Activated naive CD8-positive, alpha-beta T cell treated with anti-CD3 and anti-CD28 coated beads for 36 hours (primary cell): ENCODE data around the gene RERE. TPM values are rescaled to one million over a fixed set of nuclear protein-coding genes. Genes with fewer than 3 reads are reported as not detected.
"Not testable (repeated sequence)": the region's sequence is repeated elsewhere in the genome, so short reads cannot be mapped to it uniquely, and the experiment has no call there.

ENCODE experiments used
- DNase-seq: peaks from one replicate; pipeline ENCODE4 v3.0.0; 2021
- H3K27ac Mint-ChIP-seq: one replicate; pipeline ENCODE4 v1.8.0; 2022; ENCODE audit warnings: mild to moderate bottlenecking, moderate library complexity, mixed read lengths
- H3K27me3 Mint-ChIP-seq: one replicate; pipeline ENCODE4 v1.8.0; 2022; ENCODE audit warnings: mild to moderate bottlenecking, mixed read lengths
- H3K36me3 Mint-ChIP-seq: one replicate; pipeline ENCODE4 v1.8.0; 2021; ENCODE audit warnings: mild to moderate bottlenecking, mixed read lengths
- H3K4me1 Mint-ChIP-seq: one replicate; pipeline ENCODE4 v1.8.0; 2021; ENCODE audit warnings: mixed read lengths
- H3K4me3 Mint-ChIP-seq: one replicate; pipeline ENCODE4 v1.8.0; 2022; ENCODE audit warnings: mild to moderate bottlenecking, moderate library complexity, mixed read lengths
- H3K9me3 Mint-ChIP-seq: one replicate; pipeline ENCODE4 v1.8.0; 2022; ENCODE audit warnings: mixed read lengths
- total RNA-seq, 2 experiments: library from RNA; stranded (reverse); gene quantifications; one replicate each; pipeline ENCODE4 v1.2.3, GENCODE V29; 2021

RERE gene
- total RNA-seq, 2 experiments from 2014 or later: 36.8 to 39.6 TPM

GRCh38 chr1:8848663-8849386, 31.4 kb upstream of the RERE start:
- DNase-seq: peak; percentile 79
- Mint-ChIP-seq H3K27me3 (no peaks in the 10 kb centered on the region), H3K9me3 (no peaks in the 10 kb centered on the region), H3K4me1 (peaks cover 6% of the 10 kb centered on the region), H3K27ac (no peak overlapping the region), H3K4me3 (no peak overlapping the region), H3K36me3 (no peaks in the 10 kb centered on the region)

GRCh38 chr1:8847990-8848389, 30.6 kb upstream of the RERE start:
- Mint-ChIP-seq H3K27ac (no peak overlapping the region), H3K4me3 (no peak overlapping the region), H3K4me1 (peaks cover 6% of the 10 kb centered on the region), H3K27me3 (no peaks in the 10 kb centered on the region), H3K9me3 (no peaks in the 10 kb centered on the region), H3K36me3 (no peaks in the 10 kb centered on the region)
- DNase-seq: no peak

GRCh38 chr1:8846263-8846662, 28.8 kb upstream of the RERE start:
- H3K27ac Mint-ChIP-seq: no peak overlapping the region
- no peak overlapping the region for H3K4me3 Mint-ChIP-seq
- DNase-seq: no peak
- H3K9me3 Mint-ChIP-seq: no peaks in the 10 kb centered on the region
- H3K4me1 Mint-ChIP-seq: peaks cover 6% of the 10 kb centered on the region
- H3K27me3 Mint-ChIP-seq: no peaks in the 10 kb centered on the region
- no peaks in the 10 kb centered on the region for H3K36me3 Mint-ChIP-seq

- Mint-ChIP-seq H3K9me3 (peaks cover 1% of the 10 kb centered on the region), H3K36me3 (no peaks in the 10 kb centered on the region), H3K27me3 (no peaks in the 10 kb centered on the region), H3K4me1 (peaks cover 6% of the 10 kb centered on the region), H3K4me3 (no peak overlapping the region), H3K27ac (no peak overlapping the region)
- DNase-seq: no peak
Measured at GRCh38 chr1:8845104-8846097, 28.0 kb upstream of the RERE start.

- H3K9me3 Mint-ChIP-seq: peaks cover 3% of the 10 kb centered on the region
- peaks cover 4% of the 10 kb centered on the region for H3K36me3 Mint-ChIP-seq
- H3K4me1 Mint-ChIP-seq: peaks cover 6% of the 10 kb centered on the region
- H3K27ac Mint-ChIP-seq: no peak overlapping the region
- H3K4me3 Mint-ChIP-seq: no peak overlapping the region
- no peak for DNase-seq
- H3K27me3 Mint-ChIP-seq: no peaks in the 10 kb centered on the region
Measured at GRCh38 chr1:8844501-8845006, 27.1 kb upstream of the RERE start.

- Mint-ChIP-seq H3K4me3 (no peak overlapping the region), H3K27me3 (no peaks in the 10 kb centered on the region), H3K9me3 (peaks cover 3% of the 10 kb centered on the region), H3K27ac (no peak overlapping the region), H3K4me1 (no peaks in the 10 kb centered on the region), H3K36me3 (peaks cover 4% of the 10 kb centered on the region)
- DNase-seq: no peak
Measured at GRCh38 chr1:8841395-8841794, 24.0 kb upstream of the RERE start.

GRCh38 chr1:8839990-8840389, 22.6 kb upstream of the RERE start:
- DNase-seq: no peak
- H3K27ac Mint-ChIP-seq: no peak overlapping the region
- H3K9me3 Mint-ChIP-seq: peaks cover 3% of the 10 kb centered on the region
- no peaks in the 10 kb centered on the region for H3K27me3 Mint-ChIP-seq
- H3K36me3 Mint-ChIP-seq: peaks cover 4% of the 10 kb centered on the region
- H3K4me1 Mint-ChIP-seq: no peaks in the 10 kb centered on the region
- no peak overlapping the region for H3K4me3 Mint-ChIP-seq

- no peaks in the 10 kb centered on the region for H3K27me3 Mint-ChIP-seq
- peaks cover 4% of the 10 kb centered on the region for H3K36me3 Mint-ChIP-seq
- DNase-seq: no peak
- no peaks in the 10 kb centered on the region for H3K4me1 Mint-ChIP-seq
- H3K9me3 Mint-ChIP-seq: peaks cover 3% of the 10 kb centered on the region
- no peak overlapping the region for H3K27ac Mint-ChIP-seq
- no peak overlapping the region for H3K4me3 Mint-ChIP-seq
Measured at GRCh38 chr1:8835941-8836643, 18.7 kb upstream of the RERE start.

GRCh38 chr1:8831340-8831739, 13.9 kb upstream of the RERE start:
- Mint-ChIP-seq H3K4me1 (peaks cover 10% of the 10 kb centered on the region), H3K36me3 (no peaks in the 10 kb centered on the region), H3K4me3 (no peak overlapping the region), H3K9me3 (no peaks in the 10 kb centered on the region), H3K27me3 (no peaks in the 10 kb centered on the region), H3K27ac (no peak overlapping the region)
- no peak for DNase-seq

GRCh38 chr1:8830732-8831131, 13.3 kb upstream of the RERE start:
- H3K36me3 Mint-ChIP-seq, H3K27ac Mint-ChIP-seq, H3K27me3 Mint-ChIP-seq, H3K4me1 Mint-ChIP-seq, DNase-seq, H3K4me3 Mint-ChIP-seq, H3K9me3 Mint-ChIP-seq: not testable (repeated sequence)

- Mint-ChIP-seq H3K4me3 (no peak overlapping the region), H3K4me1 (peaks cover 10% of the 10 kb centered on the region), H3K36me3 (no peaks in the 10 kb centered on the region), H3K27ac (no peak overlapping the region), H3K9me3 (no peaks in the 10 kb centered on the region), H3K27me3 (no peaks in the 10 kb centered on the region)
- DNase-seq: no peak
Measured at GRCh38 chr1:8825985-8826481, 8.6 kb upstream of the RERE start.

- Mint-ChIP-seq H3K27ac (no peak overlapping the region), H3K9me3 (no peaks in the 10 kb centered on the region), H3K36me3 (no peaks in the 10 kb centered on the region), H3K4me3 (no peak overlapping the region), H3K27me3 (no peaks in the 10 kb centered on the region), H3K4me1 (peaks cover 4% of the 10 kb centered on the region)
- no peak for DNase-seq
Measured at GRCh38 chr1:8823295-8823664, 5.8 kb upstream of the RERE start.

- H3K4me3 Mint-ChIP-seq: no peak overlapping the region
- H3K27me3 Mint-ChIP-seq: no peaks in the 10 kb centered on the region
- DNase-seq: no peak
- H3K9me3 Mint-ChIP-seq: no peaks in the 10 kb centered on the region
- H3K36me3 Mint-ChIP-seq: no peaks in the 10 kb centered on the region
- H3K4me1 Mint-ChIP-seq: peaks cover 7% of the 10 kb centered on the region
- no peak overlapping the region for H3K27ac Mint-ChIP-seq
Measured at GRCh38 chr1:8822373-8823294, 5.2 kb upstream of the RERE start.

GRCh38 chr1:8821084-8821483, 3.6 kb upstream of the RERE start:
- Mint-ChIP-seq H3K9me3 (no peaks in the 10 kb centered on the region), H3K4me1 (peaks cover 10% of the 10 kb centered on the region), H3K27me3 (no peaks in the 10 kb centered on the region), H3K27ac (no peak overlapping the region), H3K4me3 (no peak overlapping the region), H3K36me3 (no peaks in the 10 kb centered on the region)
- no peak for DNase-seq
